Measurements from ENCODE around the gene ALPK3. TPM values are rescaled to one million over a fixed set of nuclear protein-coding genes. Genes with fewer than 3 reads are reported as not detected.

The ALPK3 gene
- total RNA-seq, 1 donor from 2014 or later = 190 TPM

DNA sequence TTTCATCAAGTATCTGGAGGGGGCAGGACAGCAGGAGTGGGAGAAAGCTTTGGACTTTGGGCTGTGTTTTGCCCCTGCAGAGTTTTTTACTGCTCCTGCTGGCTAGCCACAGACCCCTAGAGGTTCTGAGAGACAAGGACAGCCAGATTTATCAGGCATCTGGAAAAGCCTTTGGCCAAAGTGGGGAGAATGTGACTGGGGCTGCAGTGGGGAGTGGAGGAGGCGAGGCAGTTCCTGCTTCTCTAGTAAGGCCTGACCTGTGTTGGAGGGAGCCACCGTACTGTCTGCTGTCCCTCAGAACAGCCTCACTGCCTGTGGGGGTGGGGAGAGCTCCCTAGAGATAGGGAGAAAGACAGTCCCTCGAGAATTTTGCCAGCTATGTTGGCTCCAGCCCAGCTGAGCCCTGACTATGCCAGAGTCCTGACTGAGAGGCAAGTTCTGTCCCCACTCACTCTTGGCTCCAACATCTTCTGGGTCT, 2.2 kb downstream of the ALPK3 start:
- DNase-seq (ENCODE audit: low spot score) = no peak
- intact Hi-C loops (cut with DNase I) = loop anchor here (2.0 to 5.0 kb wide), 3 partner anchors 21 to 217 kb away; partner anchors contain the start of genes NMB and ZSCAN2

DNA sequence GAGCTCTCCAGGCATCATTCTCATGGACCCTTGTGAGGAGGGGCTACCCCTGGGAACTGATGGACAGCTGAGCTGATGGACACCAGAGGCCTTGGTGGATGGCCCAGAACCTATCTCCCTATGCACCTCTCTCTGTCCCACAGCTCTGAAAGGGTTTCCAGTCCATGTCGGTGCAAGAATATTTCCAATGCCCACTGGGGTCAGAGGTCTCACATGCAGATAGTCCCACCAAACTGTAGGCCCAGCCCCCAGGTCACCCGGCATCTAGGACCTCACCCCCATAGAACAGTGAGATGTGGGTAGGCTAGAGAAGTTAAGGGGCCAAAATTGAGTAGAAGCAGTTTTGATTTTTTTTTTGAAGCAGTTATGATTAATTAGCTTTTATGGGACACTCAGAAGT, 2.6 kb downstream of the ALPK3 start:
- intact Hi-C loops (cut with DNase I) = loop anchor here (2.0 to 5.0 kb wide), 3 partner anchors 21 to 217 kb away; partner anchors contain the start of genes NMB and ZSCAN2
- DNase-seq (ENCODE audit: low spot score) = no peak

DNA sequence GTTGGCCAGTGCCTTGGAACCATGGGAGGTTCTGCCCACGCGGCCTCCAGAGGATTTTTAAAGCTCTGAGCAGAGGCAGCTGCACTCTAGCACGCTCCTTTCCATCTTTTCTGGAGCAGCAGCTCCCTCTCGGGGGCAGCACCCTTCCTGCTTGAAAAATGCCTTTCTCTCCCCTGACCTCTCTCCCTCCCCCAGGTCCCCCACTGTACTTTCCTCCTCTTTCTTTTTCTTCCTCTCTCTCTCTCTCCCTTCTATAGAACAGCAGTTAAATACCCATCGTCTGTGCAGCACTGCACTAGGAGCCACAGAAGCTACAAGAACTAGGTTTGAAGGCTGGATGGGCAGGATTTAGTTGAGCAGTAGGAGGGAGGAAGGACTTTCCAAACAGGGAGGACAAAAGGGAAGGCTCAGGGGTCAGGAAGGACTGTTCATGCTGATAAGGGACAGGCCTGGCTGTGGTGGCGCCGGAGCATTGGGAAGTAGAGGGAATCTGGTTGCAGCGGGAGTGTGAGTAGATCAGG, 4.4 kb downstream of the ALPK3 start:
- DNase-seq (ENCODE audit: low spot score) = no peak
- intact Hi-C loops (cut with DNase I) = no loop called here

DNA sequence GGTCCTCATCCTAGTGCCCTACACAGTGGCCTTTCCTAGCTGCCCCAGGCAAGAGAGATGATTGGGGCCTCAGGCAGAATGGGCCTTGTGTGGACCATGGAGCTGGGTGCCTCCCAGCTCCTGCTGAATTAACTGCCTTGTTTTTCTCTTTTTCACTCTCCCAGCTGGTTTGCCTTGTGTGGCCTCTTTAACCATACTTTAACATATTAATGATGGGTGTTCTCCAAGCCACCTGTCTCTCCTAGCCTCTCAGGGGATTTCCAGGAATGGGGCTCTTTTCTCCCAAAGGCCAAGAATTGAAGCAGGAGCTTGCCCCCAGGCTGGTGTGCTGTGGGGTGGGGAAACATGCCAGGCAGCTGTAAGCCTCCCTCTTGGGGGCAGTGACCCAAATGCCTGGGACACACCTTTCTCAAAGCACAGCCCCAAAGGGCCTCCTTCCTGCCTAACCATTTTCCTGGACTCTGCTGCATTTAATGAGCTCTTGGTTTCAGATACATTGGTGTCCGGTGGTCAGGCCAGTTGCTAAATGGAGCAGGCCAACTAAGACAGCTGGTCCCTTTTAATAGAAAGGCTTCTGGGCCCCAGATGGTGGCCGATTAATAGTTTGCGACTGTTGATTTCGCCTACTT, 5.6 kb downstream of the ALPK3 start:
- DNase-seq (ENCODE audit: low spot score) = no peak
- intact Hi-C loops (cut with DNase I) = no loop called here

- intact Hi-C loops (cut with DNase I) = no loop called here
- no peak for DNase-seq (ENCODE audit: low spot score)
Measured at GRCh38 chr15:84823282-84823878, 6.2 kb downstream of the ALPK3 start.

- DNase-seq (ENCODE audit: low spot score) = no peak
- intact Hi-C loops (cut with DNase I) = no loop called here
Measured at GRCh38 chr15:84824260-84825007, 7.3 kb downstream of the ALPK3 start.

GRCh38 chr15:84826369-84826823, 9.2 kb downstream of the ALPK3 start:
- intact Hi-C loops (cut with DNase I) = no loop called here
- DNase-seq (ENCODE audit: low spot score) = no peak

DNA sequence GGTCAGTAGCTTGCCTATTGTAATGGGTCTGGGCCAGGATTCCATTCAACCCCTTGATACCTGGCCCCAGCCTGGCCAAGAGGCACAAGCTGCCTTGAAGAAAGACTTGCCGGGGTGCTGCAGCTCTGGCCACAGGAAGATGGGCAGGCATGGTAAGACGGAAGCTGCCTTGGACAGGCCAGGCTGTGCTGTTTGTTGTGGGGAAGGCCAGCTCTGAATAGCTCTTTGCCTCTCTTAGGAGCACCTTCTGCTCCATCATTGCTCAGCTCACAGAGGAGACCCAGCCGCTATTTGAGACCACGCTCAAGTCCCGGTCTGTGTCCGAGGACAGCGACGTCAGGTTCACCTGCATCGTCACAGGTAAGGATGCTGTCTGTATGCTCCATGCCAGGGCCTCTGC, 10.1 kb downstream of the ALPK3 start:
- intact Hi-C loops (cut with DNase I) = no loop called here
- DNase-seq (ENCODE audit: low spot score) = no peak

DNA sequence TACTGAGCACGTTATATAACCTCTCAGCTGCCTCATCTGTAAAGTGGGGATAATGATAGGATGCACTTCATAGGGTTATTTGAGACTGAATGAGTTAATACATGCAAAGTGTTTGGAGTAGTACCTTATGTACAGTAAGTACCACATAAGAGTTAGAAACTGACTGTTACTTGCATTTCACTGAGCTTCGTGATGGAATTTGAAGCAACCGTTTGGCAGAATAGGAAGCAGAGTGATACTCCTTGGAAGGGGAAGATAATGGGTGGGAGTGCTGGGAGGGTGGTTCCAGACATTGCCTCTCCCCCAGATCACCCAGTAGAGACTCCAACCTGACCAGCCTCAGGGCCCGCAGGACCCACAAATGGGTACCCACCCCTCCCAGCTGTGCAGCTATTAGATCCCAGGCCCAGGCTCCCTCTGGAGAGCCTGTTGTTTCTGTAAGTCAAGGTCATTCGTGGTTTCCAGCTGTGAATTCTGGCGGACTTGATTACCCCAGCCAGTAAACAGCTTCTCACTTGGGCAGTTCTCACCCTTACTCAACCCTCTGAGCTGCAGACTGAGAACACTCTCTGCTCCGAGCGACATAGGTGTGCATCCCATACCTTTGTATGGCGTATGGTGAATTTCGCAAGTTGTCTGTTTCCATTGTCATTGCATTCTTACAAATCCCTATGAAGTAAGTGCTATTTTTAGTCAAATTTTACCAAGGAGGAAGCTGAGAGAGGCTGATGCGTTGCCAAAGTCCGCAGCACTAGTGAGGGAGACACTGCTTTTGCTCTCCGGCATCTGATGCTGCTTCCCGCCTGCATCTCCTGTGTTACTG, 11.1 kb downstream of the ALPK3 start:
- intact Hi-C loops (cut with DNase I) = no loop called here
- no peak for DNase-seq (ENCODE audit: low spot score)

DNA sequence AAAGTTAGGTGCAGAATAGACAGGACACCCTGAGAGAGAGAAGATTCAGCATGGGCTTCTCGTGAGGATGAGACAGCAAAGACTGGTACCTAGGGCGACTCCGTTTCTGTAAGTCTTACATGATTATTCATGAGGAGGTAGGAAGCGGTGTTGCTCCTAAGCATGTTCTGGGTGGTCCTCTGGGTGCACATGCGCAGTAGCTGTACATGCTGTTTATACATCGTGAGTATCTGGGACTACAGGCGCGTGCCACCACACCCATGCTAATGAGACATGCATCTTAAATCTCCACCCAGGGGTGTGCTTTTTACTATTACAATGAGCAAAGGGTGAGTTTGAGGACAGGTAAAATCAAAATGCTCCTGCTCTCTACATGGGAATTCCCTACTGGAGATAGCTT, 12.3 kb downstream of the ALPK3 start:
- intact Hi-C loops (cut with DNase I) = no loop called here

GRCh38 chr15:84830036-84830435, 12.9 kb downstream of the ALPK3 start:
- intact Hi-C loops (cut with DNase I) = no loop called here
- DNase-seq (ENCODE audit: low spot score) = no peak

More for the DNA sequence above, 12.3 kb downstream of the ALPK3 start:
- no peak for DNase-seq (ENCODE audit: low spot score)

DNA sequence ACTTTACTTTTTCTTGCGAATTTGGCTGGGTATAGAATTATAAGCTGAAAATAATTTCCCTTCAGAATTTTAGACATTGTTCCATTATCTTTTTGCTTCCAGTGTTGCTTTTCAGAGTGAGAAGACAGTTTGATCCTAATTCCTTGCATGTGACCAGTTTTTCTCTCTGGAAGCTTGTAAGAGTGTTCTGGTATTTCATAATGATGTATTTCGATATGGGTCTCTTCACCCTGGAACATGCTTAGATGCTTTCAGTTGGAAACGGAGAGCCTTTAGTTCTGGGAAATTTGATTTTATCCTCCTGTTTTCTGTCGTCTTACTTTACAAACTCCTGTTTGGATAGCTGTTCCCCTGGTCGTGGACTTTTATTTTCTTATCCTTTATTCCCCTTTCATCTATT, 13.9 kb downstream of the ALPK3 start:
- intact Hi-C loops (cut with DNase I) = no loop called here
- DNase-seq (ENCODE audit: low spot score) = no peak

DNA sequence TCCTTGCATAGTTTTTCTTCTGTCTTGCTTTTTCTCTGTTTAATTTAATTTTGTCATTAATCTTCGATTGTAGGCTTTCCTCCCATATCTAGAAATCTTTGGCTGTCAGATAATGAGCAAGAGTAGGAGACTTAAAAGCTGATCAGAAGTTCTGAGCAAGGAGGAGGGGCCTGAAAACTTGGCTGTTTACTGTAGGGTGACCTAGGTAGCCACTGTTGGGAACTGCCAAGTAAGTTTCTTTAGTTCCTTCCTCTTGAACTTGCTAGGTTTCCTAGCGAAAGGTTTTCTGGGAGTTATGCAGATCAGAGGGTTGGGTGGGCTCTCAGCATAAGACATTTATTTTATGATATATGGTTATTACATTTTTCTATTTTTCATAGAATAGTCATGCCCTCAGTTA, 14.5 kb downstream of the ALPK3 start:
- intact Hi-C loops (cut with DNase I) = no loop called here
- no peak for DNase-seq (ENCODE audit: low spot score)

DNA sequence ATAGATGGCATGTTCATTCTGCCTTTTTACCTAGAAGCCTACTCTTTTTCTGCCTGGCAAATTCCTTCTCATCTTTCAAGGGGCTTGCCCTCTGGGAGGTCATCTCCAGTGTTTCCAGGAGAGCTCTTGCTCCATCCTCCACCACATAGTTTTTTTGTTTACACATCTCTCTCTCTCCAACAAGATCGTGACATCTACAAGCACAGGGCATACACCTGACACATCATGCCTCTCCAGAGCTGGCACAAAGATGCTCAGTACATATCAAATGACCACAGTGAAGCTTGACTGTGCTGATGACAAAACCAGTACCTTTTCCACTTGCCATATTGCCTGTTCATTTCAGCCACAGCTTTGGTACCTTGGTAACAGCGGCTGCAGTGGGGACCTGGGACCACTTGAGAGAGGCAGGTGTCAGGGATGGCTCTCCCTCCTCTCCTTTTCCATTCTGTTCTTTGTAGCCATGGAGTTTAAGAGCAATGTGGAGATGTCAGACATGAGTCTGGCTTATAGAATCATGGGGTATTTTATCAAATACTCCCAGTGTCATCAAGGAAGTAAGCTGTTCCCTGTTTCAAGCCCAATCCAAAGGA, 15.4 kb downstream of the ALPK3 start:
- intact Hi-C loops (cut with DNase I) = no loop called here
- DNase-seq (ENCODE audit: low spot score) = no peak

DNA sequence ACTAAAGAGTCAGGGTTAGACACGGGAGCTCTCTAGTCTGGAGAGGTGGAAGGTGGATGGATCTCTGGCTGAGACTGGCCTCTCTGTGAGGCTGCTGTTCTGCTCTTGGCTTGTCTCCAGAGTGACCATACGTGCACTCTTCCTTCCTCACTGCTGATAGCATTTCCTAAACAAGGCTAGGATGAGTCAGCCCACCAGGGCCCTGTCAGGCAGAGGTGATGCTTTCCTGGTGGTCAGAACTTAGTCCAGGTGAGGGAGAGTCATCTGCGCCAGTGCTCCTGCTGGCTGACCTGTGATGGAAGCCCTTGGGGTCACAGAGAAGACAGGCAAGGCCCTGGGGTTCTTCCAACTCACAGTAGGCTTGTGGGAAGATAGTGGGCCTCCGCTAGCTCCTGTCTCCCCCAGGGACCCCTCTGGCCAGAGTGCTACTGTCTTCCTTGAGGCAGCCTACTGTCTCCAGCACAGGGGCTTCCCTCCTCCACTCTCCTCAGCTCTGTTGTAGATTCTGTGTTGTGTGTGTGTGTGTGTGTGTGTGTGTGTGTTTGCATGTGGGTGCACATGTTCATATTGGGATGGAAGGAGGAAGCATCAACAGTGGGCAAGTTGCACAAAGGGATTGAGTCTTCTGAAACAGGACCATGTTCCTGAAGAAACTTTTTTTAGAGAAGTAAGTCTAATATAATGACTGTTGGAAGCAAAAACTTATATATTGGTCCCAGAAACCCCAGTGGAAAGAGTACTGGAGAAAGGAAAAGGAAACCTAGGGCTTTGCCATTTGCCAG, 16.5 kb downstream of the ALPK3 start:
- intact Hi-C loops (cut with DNase I) = no loop called here
- no peak for DNase-seq (ENCODE audit: low spot score)

DNA sequence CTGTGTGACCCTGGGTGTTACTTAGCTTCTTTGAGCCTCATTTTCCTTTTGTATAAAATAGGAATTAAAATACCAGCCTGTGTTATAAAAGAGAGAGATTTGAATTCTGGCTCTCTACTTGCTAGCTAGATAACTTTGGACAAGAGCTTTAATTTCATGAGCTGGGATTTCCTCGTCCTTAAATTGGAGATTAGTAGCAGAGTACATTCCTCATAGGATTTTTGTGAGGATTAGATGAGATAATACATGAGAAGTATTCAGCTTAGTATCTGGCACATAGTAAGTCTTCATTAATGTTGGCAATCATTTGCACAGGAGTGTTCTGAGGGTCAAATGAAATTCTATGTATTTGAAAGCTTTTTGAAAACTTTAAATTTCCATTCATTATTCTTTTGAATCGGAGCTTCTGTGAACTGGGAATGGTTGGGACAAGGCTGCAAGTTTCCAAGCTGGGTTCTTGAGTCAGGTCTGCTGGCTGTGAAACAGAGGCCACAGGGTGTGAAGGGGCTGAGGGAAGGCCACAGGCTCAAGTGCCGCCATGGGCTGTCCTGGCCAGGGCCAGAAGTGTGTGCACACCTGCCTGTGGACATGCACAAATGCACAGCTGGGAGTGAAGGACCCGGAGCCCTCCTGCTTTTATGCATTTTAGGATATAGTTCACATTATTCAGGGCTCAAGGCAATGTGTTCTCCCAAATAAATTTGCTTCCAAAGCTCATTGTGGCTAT, 17.2 kb downstream of the ALPK3 start:
- no peak for DNase-seq (ENCODE audit: low spot score)
- intact Hi-C loops (cut with DNase I) = no loop called here

DNA sequence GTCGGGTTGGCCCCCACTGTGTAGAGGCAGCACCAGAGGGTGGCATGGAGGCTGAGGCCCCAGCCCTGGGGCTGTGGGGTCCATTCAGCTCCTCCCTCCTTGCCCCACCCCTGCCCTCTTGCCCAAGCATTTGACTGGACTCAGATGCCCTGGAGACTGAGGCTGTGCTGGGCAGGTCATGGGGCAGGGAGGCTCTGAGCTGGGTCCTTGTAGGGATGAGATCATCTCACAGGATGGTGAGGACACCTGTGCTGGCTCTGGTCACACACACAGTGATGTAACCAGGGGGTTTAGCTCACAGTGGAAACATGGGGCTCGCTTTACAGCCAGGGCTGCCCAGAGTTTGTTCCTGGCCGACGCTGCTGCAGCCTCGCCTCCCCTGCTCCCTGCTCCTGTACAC, 17.8 kb downstream of the ALPK3 start:
- intact Hi-C loops (cut with DNase I) = no loop called here
- no peak for DNase-seq (ENCODE audit: low spot score)

Data from cardiac septum (tissue), 1 donor.